Spinal cord (tissue), 10 donors: Measurements from ENCODE around the gene MGST2. TPM values are rescaled to one million over a fixed set of nuclear protein-coding genes. Genes with fewer than 3 reads are reported as not detected.

Experiments
- DNase-seq, 6 donors: peaks; one replicate each; pipeline versions ENCODE4 v3.0.0 to v3.0.0-alpha.2; 2013 to 2015; ENCODE audit warnings: low spot score in 6 of 6, low read depth in 4 of 6
- H3K27ac ChIP-seq: one replicate; pipeline ENCODE4 v1.5.1; 2013; ENCODE audit warnings: low read depth, low read length, control low read depth
- H3K27me3 ChIP-seq: one replicate; pipeline ENCODE4 v1.6.1; 2013; ENCODE audit warnings: low read length; ENCODE audit not compliant: control insufficient read depth, insufficient read depth
- H3K36me3 ChIP-seq: one replicate; pipeline ENCODE4 v1.6.1; 2013; ENCODE audit warnings: low read length; ENCODE audit not compliant: control insufficient read depth, insufficient read depth
- H3K4me1 ChIP-seq: one replicate; pipeline ENCODE4 v1.6.1; 2013; ENCODE audit warnings: low read length; ENCODE audit not compliant: control insufficient read depth, insufficient read depth
- H3K4me3 ChIP-seq: one replicate; pipeline ENCODE4 v1.5.1; 2013; ENCODE audit warnings: low read depth, low read length, control low read depth
- H3K9me3 ChIP-seq: one replicate; pipeline ENCODE4 v1.6.1; 2013; ENCODE audit warnings: low read length; ENCODE audit not compliant: control insufficient read depth, insufficient read depth
- WGBS: methylation state at CpG from one replicate; pipeline ENCODE4 v1.1.5; 2013; ENCODE audit warnings: missing lambda C conversion rate; ENCODE audit not compliant: insufficient coverage; 5-methylcytosine and 5-hydroxymethylcytosine counted together
- polyA plus RNA-seq, 2 donors: library from polyadenylated mRNA; unstranded; fragments of 120-200 nt; gene quantifications; one replicate each; pipeline ENCODE4 v1.2.1, GENCODE V29; 2013; ENCODE audit not compliant: insufficient read length in 2 of 2
- total RNA-seq, 2 donors: library from RNA; depleted of rRNA in 1 of 2; stranded (reverse); fragments of 120-200 nt in 1 of 2; fragments of >200 nt in 1 of 2; gene quantifications; one replicate each; pipeline versions ENCODE4 v1.2.3 to v1.2.4, GENCODE V29; 2013 to 2014
- donor health status: healthy.

The MGST2 gene
- total and polyA plus RNA-seq, 4 donors, result 19.3 to 59.4 (median 25.0) TPM

DNA sequence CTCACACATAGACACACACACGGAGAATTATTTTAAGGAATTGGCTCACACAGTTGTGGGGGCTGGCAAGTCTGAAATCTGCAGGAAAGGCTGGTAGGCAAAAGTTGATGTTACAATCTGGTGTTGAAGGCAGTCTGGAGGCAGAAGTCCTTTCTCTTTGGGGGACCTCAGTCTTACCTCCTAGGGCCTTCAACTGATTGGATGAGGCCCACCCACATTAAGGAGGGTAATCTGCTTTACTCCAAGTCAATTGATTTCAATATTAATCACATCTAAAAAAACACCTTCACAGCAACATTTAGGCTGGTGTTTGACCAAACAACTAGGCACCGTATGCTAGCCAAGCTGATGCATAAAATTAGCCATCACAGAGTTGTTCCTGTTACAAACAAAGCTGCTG is 10.7 kb downstream of the MGST2 start:
- WGBS, result no CpG with 5 or more reads among the region's 2 CpGs
- no peak overlapping the region for H3K27ac ChIP-seq

DNA sequence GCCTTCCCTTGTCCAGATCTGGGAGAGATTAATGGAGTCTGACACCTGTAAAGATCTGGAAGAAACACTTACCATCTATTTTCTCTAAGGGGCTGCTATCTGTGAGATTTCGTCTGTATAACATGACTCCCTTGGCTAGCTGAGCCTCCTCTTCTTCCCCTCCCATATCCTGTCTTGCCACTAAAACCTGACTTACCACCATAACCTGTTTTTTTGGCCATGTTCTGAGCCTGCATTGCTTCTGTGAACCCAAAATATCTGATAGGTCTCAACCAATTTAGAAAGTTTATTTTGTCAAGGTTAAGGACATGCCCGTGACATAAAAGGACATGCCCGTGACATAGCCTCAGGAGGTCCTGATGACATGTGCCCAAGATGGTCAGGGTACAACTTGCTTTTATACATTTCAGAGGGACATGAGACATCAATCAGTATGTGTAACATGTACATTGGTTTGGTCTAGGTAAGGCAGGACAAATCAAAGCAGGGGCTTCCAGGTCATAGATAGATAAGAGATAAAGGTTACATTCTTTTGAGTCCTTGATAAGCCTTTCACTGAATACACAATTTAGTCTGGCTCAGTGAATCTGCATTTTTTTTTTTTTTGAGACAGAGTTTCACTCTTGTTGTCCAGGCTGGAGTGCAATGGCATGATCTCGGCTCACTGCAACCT is 11.4 kb downstream of the MGST2 start:
- DNase-seq, result no peak
- Histone ChIP-seq H3K9me3 (no peaks in the 10 kb centered on the region), H3K27ac (no peak overlapping the region), H3K4me3 (no peak overlapping the region), H3K27me3 (no peaks in the 10 kb centered on the region), H3K4me1 (no peaks in the 10 kb centered on the region), H3K36me3 (no peaks in the 10 kb centered on the region)
- WGBS, result 71% methylated on average over 1 of the region's 4 CpGs

More for the DNA sequence above, 10.7 kb downstream of the MGST2 start:
- H3K36me3 ChIP-seq, result no peaks in the 10 kb centered on the region
- H3K4me3 ChIP-seq, result no peak overlapping the region
- H3K4me1 ChIP-seq, result no peaks in the 10 kb centered on the region
- DNase-seq, result no peak
- H3K27me3 ChIP-seq, result no peaks in the 10 kb centered on the region
- H3K9me3 ChIP-seq, result no peaks in the 10 kb centered on the region

DNA sequence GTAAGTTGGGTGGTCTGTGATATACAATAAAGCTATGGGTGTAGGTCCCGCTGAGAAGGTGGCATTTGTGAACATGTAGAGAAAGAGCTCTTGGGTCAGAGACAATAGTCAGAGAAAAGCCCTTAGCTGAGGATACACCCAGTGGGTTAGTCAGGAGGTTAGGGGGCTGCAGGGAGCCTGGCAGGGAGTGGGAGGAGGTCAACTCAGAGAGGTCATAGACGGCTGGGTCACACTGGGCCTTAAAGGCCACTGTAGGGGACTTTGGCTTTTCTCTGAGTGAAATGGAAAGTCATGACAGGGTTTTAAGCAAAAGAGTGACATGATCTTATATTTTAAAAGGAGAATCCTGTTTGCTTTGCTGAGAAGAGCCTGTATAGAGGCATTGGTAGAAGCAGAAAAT is 16.7 kb downstream of the MGST2 start:
- no peak for DNase-seq
- no peak overlapping the region for H3K4me3 ChIP-seq
- 78% methylated on average over 2 of the region's 2 CpGs for WGBS
- peaks cover 3% of the 10 kb centered on the region for H3K4me1 ChIP-seq
- H3K27ac ChIP-seq, result no peak overlapping the region
- H3K27me3 ChIP-seq, result no peaks in the 10 kb centered on the region
- no peaks in the 10 kb centered on the region for H3K9me3 ChIP-seq
- no peaks in the 10 kb centered on the region for H3K36me3 ChIP-seq

DNA sequence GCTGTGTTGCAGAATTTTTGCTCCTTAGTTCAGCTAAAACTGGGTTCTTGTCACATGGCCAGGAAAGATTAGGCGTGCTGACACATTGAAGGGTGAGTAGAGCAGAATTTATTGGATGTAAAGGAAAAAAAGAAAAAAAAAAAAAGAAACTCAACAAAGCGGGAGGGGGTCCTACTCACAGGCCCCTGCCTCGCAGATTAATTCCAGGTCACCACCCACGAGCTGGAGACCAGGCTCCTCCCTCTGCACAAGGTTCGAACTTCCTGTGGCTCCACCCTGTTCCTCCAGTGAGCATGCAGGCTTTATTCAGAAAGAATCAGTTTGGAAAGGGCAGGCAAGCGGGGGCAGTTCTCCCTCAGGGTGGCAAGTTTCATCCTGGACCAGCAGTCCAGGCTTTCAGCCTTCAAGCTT is 17.1 kb downstream of the MGST2 start:
- Histone ChIP-seq H3K4me1 (peaks cover 3% of the 10 kb centered on the region), H3K27ac (no peak overlapping the region), H3K4me3 (no peak overlapping the region), H3K27me3 (no peaks in the 10 kb centered on the region), H3K9me3 (no peaks in the 10 kb centered on the region), H3K36me3 (no peaks in the 10 kb centered on the region)
- WGBS, result 66% methylated on average over 5 of the region's 6 CpGs
- no peak for DNase-seq

DNA sequence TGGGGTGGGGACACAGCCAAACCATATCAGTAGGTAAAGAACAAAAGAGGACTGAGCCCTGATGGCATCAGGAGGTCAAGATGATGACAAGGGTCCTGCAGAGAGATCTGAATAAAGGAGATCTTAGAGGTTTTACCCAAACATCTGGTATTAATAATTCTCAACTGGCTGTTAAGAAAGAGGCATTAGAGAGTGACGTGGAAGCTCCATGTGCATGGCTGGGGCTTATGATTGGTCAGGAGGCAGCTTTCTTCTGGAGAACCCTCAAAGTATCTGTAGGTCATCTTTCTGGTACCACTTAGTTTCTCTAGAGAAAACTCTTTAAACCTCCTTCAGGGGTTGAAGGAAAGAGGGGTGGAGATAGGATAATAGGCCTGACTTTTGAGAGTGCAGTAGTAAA is 18.7 kb downstream of the MGST2 start:
- H3K4me3 ChIP-seq, result no peak overlapping the region
- no CpG with 5 or more reads among the region's 1 CpG for WGBS
- DNase-seq, result no peak
- H3K4me1 ChIP-seq, result peaks cover 3% of the 10 kb centered on the region
- H3K27me3 ChIP-seq, result no peaks in the 10 kb centered on the region
- H3K36me3 ChIP-seq, result no peaks in the 10 kb centered on the region
- H3K27ac ChIP-seq, result no peak overlapping the region
- H3K9me3 ChIP-seq, result no peaks in the 10 kb centered on the region

DNA sequence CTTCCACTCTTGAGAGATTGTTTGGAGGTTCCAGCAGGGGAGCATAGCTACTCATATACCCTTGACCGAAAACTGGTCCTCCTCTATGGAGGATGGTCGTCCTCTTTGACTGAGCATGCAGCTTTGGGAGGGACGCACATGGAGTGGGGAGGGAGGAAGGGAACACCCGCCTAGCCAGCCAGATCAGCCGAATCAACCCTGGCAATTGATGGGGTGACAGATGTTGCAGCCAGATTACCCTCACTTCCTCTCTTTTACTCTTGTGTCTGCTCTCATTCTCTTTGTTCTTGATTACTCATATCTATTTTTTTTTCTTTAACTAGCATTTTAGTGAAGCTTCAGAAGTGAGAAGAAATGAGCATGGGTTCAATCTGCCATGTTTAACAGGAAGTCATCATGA is 19.6 kb downstream of the MGST2 start:
- Histone ChIP-seq H3K27me3 (no peaks in the 10 kb centered on the region), H3K9me3 (no peaks in the 10 kb centered on the region), H3K36me3 (no peaks in the 10 kb centered on the region), H3K27ac (no peak overlapping the region), H3K4me1 (peaks cover 3% of the 10 kb centered on the region), H3K4me3 (no peak overlapping the region)
- DNase-seq, result no peak
- 100% methylated on average over 3 of the region's 5 CpGs for WGBS

DNA sequence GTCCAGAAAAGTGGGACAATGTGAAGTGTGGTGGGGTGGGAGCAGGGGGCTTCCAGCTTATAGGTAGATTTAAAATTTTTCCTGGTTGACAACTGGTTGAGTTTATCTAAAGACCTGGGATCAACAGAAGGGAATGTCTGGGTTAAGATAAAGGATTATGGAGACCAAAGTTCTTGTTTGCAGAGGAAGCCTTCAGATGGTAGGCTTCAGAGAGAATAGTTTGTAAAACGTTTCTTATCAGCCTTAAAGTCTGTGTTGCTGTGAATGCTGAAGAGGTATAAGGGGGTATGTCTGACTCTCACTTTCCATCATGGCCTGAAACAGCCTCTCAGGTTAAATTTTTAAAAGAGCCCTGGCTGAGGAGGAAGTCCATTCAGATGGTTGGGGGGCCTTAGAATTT is 20.5 kb downstream of the MGST2 start:
- no peaks in the 10 kb centered on the region for H3K9me3 ChIP-seq
- H3K36me3 ChIP-seq, result no peaks in the 10 kb centered on the region
- H3K27ac ChIP-seq, result no peak overlapping the region
- no peak overlapping the region for H3K4me3 ChIP-seq
- H3K27me3 ChIP-seq, result no peaks in the 10 kb centered on the region
- no CpG with 5 or more reads among the region's 1 CpG for WGBS
- no peak for DNase-seq
- peaks cover 3% of the 10 kb centered on the region for H3K4me1 ChIP-seq

DNA sequence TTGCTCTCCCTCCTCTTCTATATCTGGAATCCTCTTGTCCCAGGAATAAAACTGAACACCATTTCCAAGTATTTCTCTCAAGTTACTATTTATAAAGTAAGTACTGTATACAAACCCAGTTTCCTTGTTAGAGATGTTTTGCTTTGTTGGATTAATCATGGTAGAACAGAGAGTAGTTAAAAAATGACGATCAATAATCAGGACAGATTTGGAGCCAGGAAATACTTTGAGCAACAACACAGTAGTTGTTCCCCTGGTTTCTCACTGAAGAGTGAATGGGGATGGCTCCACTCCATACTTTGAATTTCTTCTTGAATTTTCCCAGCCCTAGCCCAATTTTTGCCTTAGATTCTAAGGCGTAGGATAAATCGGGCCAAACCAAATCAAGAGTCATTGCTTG is 21.4 kb downstream of the MGST2 start:
- H3K27ac ChIP-seq, result no peak overlapping the region
- H3K4me1 ChIP-seq, result peaks cover 3% of the 10 kb centered on the region
- H3K4me3 ChIP-seq, result no peak overlapping the region
- H3K27me3 ChIP-seq, result no peaks in the 10 kb centered on the region
- no peaks in the 10 kb centered on the region for H3K36me3 ChIP-seq
- no peak for DNase-seq
- 100% methylated on average over 2 of the region's 3 CpGs for WGBS
- no peaks in the 10 kb centered on the region for H3K9me3 ChIP-seq

DNA sequence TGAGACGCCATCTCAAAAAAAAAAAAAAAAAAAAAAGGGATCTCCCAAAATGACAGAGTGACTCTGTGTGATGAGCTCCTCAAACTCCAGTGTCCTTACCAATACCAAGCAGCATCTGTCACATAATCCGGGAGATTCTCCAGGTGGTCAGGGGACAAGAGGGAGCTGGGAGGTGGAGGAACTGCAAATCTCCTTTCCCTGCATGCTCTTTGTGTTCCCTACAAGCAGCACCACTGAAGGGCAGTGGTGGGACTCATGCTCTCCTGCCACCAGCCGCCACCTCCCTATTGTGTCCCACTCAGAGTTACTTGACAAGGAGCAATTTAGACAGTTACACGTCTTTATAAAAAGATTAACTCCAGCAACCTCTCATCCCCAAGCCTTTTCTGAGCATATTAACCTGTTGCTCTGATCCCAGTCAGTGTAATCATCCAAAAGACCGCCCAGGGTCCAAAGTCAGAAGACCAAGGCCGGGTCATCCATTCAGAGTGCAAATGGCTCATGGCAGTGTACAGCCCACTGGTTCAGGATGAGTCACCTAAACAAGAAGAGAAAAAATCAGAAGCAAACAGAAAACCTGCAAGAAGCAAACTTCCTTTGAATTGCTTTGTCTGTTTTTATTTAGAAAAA is 23.6 kb downstream of the MGST2 start:
- no peaks in the 10 kb centered on the region for H3K9me3 ChIP-seq
- H3K27me3 ChIP-seq, result no peaks in the 10 kb centered on the region
- 84% methylated on average over 5 of the region's 6 CpGs for WGBS
- no peaks in the 10 kb centered on the region for H3K4me1 ChIP-seq
- no peak overlapping the region for H3K27ac ChIP-seq
- H3K36me3 ChIP-seq, result no peaks in the 10 kb centered on the region
- DNase-seq, result no peak
- no peak overlapping the region for H3K4me3 ChIP-seq

DNA sequence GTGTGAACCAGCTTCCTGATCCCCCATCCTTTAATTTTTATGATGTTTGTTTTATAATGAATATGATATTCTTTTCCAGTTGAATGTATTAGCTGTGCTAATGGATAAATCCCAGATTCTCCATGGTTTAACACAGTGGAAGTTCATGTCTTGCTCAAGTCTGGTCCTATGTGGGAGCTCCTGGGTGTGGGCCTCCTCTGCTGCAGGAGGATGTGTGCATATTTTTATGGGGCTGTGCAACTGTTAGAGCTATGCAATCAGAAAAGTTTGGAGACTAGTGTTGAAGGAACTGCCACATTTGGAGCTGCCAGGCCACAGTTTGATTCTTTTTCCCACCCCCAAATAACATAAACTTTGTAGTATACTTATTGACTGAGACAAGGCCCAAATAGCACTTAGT is 24.8 kb downstream of the MGST2 start:
- Histone ChIP-seq H3K4me3 (no peak overlapping the region), H3K27ac (no peak overlapping the region), H3K4me1 (no peaks in the 10 kb centered on the region), H3K27me3 (no peaks in the 10 kb centered on the region), H3K36me3 (no peaks in the 10 kb centered on the region), H3K9me3 (no peaks in the 10 kb centered on the region)
- DNase-seq, result no peak
